WTC11 (cell line): Measurements from ENCODE around the gene AGAP1.

ENCODE experiments used
- JUN ChIP-seq: sonication (generic); formaldehyde crosslinking; IDR thresholded peaks from 2 replicates; pipeline ENCODE4 v1.8.0; 2023; ENCODE audit warnings: mild to moderate bottlenecking, missing genetic modification reagents
- KAT7 ChIP-seq: sonication (generic); formaldehyde crosslinking; IDR thresholded peaks from 2 replicates; pipeline ENCODE4 v1.8.1; 2023; ENCODE audit warnings: missing genetic modification reagents, mild to moderate bottlenecking, borderline replicate concordance
- ZNF121 ChIP-seq: sonication (generic); formaldehyde crosslinking; IDR thresholded peaks from 2 replicates; pipeline ENCODE4 v1.8.0; 2023; ENCODE audit warnings: missing genetic modification reagents
- ZNF423 ChIP-seq: fragments of 250-450 bp; sonication (Bioruptor Pico); IDR thresholded peaks from 2 replicates; pipeline ENCODE4 v2.1.2; 2022; ENCODE audit warnings: mild to moderate bottlenecking, moderate library complexity
- TF ChIP-seq, protein P1 (sequence below): sonication (generic); formaldehyde crosslinking; conservative IDR thresholded peaks from 2 replicates; pipeline ENCODE4 v1.8.1; 2022; ENCODE audit warnings: mild to moderate bottlenecking, missing genetic modification reagents
- TF ChIP-seq, protein P2 (sequence below): fragments of 200-600 bp; IDR thresholded peaks from 2 replicates; pipeline ENCODE4 v1.8.0; 2022; ENCODE audit warnings: antibody characterized with exemption
- TF ChIP-seq, protein P3 (sequence below): sonication (generic); formaldehyde crosslinking; IDR thresholded peaks from 2 replicates; pipeline ENCODE4 v1.8.0; 2022; ENCODE audit warnings: mild to moderate bottlenecking, missing genetic modification reagents

GRCh38 chr2:236172255-236173035, 678.6 kb downstream of the AGAP1 start:
- TF ChIP-seq, protein P1, sequence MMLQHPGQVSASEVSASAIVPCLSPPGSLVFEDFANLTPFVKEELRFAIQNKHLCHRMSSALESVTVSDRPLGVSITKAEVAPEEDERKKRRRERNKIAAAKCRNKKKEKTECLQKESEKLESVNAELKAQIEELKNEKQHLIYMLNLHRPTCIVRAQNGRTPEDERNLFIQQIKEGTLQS (CRISPR knock-in tag) = no peak
- no peak for TF ChIP-seq ZNF423
- TF ChIP-seq, protein P2, sequence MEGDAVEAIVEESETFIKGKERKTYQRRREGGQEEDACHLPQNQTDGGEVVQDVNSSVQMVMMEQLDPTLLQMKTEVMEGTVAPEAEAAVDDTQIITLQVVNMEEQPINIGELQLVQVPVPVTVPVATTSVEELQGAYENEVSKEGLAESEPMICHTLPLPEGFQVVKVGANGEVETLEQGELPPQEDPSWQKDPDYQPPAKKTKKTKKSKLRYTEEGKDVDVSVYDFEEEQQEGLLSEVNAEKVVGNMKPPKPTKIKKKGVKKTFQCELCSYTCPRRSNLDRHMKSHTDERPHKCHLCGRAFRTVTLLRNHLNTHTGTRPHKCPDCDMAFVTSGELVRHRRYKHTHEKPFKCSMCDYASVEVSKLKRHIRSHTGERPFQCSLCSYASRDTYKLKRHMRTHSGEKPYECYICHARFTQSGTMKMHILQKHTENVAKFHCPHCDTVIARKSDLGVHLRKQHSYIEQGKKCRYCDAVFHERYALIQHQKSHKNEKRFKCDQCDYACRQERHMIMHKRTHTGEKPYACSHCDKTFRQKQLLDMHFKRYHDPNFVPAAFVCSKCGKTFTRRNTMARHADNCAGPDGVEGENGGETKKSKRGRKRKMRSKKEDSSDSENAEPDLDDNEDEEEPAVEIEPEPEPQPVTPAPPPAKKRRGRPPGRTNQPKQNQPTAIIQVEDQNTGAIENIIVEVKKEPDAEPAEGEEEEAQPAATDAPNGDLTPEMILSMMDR = no peak
- TF ChIP-seq ZNF121 (CRISPR knock-in tag) = no peak
- TF ChIP-seq JUN (CRISPR knock-in tag) = no peak
- TF ChIP-seq, protein P3, sequence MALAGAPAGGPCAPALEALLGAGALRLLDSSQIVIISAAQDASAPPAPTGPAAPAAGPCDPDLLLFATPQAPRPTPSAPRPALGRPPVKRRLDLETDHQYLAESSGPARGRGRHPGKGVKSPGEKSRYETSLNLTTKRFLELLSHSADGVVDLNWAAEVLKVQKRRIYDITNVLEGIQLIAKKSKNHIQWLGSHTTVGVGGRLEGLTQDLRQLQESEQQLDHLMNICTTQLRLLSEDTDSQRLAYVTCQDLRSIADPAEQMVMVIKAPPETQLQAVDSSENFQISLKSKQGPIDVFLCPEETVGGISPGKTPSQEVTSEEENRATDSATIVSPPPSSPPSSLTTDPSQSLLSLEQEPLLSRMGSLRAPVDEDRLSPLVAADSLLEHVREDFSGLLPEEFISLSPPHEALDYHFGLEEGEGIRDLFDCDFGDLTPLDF (CRISPR knock-in tag) = no peak
- no peak for TF ChIP-seq KAT7 (CRISPR knock-in tag)
